SK-MEL-5 (cell line): ENCODE data around the gene POU4F3. TPM values are rescaled to one million over a fixed set of nuclear protein-coding genes. Genes with fewer than 3 reads are reported as not detected.
A peak's percentile ranks its signal among the peaks of the same experiment; 100 is the strongest.

Experiments used
- DNase-seq: peaks from one replicate; pipeline ENCODE4 v3.0.0-alpha.2; 2016; ENCODE audit warnings: low read depth, low spot score
- in situ Hi-C: cut with HindIII; loops from 2 replicates; pipeline ENCODE4 v1.10.0; 2016; ENCODE audit warnings: low sequenced_read_pairs, high pct_unique_total_duplicates, low pct_unique_long_range_greater_than_20kb
- total RNA-seq: library from RNA; depleted of rRNA; stranded (reverse); fragments of >200 nt; shearing (Covaris generic); gene quantifications from 2 replicates; pipeline ENCODE4 v1.2.3, GENCODE V29; 2014

POU4F3 gene
- total RNA-seq, 1 experiment from 2014 or later: not detected

DNA sequence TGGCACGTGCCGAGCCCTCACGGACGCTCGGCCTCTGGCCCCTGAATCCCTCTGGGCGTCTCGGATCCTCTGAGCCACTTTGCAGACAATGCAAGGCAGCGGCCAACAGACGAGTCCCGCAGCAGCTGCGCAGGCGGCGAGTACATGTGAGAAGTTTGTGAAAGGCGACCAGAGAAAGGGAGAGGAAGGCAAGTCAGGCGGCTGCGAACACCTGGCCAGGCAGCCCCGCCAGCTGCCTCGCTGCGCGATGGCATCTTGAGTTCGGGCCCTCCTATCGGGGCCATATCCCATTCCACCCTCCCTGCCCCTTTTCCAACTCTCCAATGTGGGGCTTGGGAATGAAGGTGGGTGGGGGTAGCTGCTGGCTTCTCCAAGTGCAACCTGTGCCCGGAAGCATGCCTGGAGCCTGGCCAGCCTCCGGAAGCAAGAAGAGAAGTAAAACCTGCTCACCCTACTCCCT lies 4.5 kb upstream of the POU4F3 start:
- in situ Hi-C loops: no loop called here
- no peak for DNase-seq

DNA sequence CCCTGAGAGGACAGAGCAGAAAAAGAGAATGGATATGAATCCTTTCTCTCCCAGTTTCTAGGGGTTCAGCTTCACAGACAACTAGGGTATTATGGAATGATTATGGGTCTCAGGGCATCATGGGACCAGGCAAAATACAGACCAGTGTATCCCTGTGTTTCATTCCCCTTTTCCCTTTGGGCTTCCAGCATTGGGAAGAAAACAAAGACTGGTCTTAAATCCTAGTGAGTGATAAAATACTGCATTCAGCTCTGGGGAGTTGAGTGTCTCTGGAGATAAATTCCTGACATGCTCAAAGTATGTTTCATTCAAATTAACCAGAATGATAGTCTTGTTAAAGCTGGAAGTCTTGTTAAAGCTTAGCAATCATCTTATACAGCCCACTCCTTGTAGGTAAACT lies 2.4 kb upstream of the POU4F3 start:
- DNase-seq: peak; percentile 40
- in situ Hi-C loops: no loop called here

DNA sequence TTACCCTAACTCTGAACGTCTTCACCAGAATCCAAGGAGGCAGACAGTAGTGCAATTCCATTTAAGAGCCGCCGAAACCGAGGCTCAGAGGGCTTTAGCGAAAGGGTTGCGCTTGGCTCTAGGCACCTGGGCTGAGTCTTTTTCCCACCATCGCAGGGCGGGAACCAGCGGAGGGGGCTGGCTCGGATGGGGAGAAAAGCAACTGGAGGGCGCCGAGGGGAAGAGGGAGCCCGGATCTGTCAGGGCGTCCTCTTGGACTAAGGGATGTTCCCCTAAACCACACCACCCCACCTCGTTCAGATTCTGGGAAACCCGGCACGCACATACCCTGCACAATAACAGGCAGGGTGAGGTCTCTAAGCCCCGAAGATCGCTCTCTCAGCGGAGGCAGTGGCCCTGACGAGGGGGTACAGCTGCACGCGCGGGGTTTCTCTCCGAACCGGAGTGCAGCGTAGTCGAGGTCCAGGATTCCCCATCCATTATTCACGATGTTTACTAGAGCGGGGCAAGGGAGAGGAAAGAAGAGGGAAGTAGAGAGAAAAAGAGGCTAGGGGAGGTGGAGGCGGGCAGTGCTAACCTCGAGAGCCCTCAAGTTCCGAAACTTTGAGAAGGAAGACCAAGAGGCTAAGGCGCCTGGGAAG lies 1.3 kb upstream of the POU4F3 start:
- in situ Hi-C loops: no loop called here

DNA sequence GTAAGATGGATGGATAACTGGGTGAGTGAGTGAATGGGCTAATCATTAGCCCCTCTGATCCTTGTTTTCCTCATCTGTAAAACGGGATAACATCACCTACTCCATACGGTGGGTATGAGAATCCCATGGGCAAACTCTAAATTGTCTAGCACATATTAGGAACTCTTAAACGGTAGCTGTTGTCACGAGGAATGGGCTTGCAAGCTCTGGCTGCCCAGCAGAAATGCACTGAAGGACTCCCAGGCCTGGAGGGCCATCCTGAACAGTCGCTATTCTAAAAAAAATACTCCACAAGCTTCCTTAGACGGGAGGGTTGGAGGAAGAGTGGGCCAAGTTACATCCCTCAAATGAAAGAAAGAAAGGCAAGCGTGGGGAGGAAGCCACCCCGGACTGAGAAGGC lies 711 bp upstream of the POU4F3 start:
- in situ Hi-C loops: no loop called here
- no peak for DNase-seq

More for the DNA sequence above, 1.3 kb upstream of the POU4F3 start:
- DNase-seq: no peak

DNA sequence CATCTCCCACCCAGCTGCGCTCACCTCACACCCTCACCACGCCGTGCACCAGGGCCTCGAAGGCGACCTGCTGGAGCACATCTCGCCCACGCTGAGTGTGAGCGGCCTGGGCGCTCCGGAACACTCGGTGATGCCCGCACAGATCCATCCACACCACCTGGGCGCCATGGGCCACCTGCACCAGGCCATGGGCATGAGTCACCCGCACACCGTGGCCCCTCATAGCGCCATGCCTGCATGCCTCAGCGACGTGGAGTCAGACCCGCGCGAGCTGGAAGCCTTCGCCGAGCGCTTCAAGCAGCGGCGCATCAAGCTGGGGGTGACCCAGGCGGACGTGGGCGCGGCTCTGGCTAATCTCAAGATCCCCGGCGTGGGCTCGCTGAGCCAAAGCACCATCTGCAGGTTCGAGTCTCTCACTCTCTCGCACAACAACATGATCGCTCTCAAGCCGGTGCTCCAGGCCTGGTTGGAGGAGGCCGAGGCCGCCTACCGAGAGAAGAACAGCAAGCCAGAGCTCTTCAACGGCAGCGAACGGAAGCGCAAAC lies 1.1 kb downstream of the POU4F3 start:
- no peak for DNase-seq
- in situ Hi-C loops: no loop called here

DNA sequence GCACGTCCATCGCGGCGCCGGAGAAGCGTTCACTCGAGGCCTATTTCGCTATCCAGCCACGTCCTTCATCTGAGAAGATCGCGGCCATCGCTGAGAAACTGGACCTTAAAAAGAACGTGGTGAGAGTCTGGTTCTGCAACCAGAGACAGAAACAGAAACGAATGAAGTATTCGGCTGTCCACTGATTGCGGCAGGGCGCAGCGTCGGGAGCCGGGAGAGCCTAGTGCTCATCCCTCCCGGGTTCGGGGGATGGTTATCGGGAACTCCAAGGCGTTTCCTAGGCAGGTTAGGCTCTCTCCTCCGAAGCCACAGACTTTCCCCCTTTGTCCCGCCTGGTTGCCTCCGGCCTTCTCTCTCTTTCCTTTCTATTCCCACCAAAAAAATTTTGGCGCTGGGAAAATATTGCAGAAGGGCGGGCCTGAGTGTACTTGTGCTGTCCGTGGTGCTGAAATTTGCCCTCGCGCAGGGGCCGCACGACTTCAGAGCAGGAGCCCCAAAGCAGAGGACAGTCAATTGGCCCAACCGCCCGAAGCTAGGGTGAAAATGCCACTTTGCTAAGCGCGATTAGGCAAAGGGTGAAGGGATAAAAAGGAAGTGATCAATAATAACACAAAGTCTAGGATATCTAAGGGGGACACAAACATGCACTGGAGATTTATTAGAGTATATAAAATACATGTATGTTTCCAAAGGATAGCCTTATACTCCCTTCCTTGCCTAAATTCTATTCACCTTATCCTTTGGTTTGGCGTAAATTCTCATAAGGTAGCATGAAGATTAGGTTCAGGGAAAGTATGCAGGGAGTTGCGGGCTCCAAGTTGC lies 1.8 kb downstream of the POU4F3 start:
- peak; percentile 43 for DNase-seq
- in situ Hi-C loops: no loop called here

DNA sequence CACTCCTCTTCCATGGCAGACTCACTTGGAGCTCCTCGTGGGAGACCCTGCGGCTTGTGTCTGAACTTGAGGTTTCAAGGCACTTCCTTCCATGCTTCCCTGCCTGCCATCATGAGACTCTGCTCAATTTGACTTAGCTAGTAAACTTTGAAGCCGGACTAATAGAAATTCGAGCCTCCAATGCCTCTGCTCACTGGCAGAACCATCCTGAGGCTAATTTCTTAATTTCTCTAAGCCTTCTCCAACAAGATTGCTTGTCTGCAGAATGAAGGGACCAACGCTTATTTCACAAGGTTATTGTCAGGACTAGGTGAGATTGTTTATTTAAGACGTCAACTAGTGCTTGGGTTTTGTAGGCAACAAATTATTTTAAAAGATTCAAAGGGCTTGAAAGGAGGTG lies 3.2 kb downstream of the POU4F3 start:
- in situ Hi-C loops: no loop called here
- DNase-seq: no peak

DNA sequence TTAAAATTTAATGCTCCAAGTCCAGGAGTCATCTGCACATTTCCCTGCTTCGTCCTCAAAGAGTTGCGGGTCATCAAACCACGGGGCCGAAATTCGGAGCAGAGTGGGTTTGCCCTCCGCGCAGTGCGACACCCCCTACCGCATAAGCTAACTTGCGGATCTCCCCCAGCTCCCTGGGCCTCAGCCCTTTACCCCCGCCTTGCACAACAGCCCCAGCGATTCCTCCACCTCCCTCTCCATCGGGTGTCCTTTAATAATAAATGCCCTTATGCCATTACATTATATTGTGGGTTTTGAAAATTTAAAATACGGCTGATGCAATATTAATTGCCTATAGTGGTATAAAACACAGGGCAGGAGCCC lies 3.9 kb downstream of the POU4F3 start:
- in situ Hi-C loops: no loop called here
- no peak for DNase-seq

DNA sequence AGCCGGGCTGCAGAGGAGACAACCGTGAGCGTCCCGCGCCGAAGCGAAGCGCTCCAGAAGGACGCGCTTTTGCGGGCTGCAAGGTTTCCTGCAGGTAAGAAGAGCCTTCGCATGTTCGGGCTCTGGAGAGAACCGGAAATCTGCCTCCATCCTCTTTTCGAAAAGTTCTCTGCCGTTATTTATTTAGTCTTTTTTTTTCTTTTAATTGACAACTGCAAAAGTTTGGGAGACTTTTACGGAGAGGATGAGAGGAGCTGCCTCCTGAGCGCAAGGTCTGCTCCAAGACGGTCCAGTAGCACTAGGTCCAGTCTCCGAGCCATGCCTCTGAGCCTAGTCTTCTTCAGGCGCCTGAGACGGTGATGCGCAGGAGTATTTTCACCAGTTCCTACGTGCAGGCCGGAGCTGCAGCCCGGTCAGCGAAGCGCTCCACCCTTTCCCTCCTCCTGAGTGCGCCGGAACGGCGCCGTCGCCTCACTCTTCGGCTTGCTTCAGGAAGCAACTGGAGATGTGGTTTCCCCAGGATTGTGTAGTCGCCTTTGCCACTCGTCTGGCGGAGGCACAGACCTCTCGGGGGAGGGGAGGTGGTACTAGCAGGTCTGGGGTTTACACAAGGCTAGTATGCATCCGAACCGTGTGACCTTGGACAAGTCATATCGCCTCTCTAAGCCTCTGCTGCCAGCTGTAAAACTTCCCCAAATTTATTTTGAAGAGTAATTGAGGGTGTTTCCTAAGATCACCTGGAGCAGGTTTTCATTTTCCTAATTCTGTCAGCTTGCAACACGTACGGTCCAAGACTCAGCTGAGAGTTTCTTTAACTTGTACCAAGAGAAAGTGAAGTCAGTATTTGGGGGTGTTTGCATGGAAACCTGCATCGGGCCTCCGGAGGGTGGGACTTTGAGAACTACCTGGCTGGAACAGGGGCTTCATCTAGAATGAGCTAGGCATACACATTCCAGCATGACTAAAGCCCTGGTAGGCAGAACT lies 4.5 kb downstream of the POU4F3 start:
- DNase-seq: no peak
- in situ Hi-C loops: no loop called here

DNA sequence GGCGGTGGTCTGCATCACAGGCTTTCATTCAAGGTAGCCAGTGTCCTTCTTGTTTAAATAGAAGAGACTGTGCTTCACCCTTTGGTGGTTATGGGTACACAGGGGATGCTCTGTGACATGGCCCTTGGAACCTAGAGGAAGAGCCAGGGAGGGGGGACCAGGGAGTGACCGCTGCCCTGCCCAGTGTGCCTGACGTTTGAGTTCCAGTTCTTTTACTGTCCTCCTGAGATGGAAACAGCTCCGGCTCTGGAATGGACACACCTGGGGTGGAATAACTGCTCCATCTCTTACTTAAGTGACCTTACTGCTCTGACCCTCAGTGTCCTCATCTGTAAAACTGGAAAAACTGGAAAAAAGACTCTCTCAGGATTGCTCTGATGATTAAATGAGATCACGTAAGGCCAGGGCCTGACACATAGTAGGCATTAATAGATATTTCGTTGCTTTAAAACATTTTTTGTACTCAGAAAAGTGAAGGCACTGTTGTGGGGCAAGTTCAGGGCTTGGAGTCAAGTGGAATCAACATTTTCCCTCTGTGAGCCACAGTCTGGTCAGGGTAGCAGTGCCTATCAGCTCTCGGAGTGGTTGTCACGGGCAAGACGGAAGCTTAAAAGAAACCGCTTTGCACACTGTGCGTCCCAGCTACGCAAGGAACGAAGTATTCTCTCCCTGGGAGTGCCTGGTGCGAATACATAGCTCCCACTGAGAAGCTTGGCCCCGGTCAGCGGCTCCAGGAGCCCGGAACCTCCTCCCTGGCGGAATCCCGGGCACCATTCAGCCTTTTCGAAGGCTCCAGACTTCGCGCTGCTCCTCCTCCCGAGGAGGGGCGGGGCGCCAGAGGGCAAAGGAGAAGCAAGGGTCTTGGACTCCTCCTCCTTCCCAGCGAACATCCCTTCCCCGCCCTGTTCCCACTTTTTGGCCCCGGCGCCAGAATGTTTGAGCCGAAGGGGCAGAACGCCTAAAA lies 5.8 kb downstream of the POU4F3 start:
- in situ Hi-C loops: no loop called here
- DNase-seq: no peak

DNA sequence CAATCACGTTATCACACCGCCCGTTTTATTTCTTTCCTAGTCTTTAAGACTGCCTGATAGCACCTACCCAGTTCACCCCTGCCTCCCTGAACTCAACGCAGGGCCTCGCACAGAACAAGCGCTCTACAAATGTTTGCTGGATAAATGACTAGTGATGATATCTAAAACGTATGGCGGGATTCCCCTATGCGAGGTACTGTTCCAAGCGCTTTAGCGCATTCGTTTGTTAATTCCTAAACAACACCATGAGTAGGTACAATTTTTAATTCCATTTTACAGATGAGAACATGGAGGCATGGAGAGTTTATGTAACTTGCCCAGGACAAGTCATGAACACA lies 6.6 kb downstream of the POU4F3 start:
- in situ Hi-C loops: no loop called here
- no peak for DNase-seq

DNA sequence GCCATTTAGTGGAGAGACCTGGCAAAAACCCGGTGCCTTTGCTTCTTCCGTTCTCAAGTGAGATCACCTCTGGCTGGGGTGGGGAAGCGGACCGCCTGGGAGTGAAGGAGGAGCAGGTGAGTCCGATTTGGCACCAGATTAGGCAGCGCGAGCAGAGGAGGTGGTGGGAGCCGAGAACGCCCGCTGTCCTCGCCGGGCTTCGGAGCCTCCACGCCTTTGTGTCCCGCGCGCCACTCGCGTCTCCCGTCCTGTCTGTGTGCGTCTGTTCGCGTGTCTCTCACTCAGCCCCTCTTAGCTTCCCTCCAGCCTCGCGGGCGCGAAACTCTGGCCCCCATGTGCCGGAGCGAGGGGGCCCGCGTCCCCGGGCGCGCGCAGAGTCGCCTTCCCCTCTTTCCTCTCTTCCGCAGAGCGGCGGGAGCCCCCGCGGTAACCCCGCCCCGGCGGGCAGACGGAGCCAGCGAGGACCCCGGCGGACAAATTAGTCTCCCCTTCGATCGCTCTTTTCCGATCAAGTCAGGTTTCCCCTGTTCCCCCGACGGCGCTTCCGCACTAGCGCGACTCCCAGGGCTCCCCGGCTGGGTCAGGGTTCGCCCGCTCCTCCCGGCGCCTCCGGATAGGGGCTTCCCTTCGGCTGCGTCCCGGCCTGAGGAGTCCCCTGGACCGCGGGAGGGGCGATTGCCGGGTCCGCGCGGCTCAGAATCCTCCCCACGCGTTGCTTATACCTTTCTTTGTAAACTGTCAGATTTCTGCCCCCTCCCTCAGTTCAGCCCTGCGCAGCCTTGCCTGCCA lies 7.1 kb downstream of the POU4F3 start:
- in situ Hi-C loops: no loop called here
- no peak for DNase-seq

DNA sequence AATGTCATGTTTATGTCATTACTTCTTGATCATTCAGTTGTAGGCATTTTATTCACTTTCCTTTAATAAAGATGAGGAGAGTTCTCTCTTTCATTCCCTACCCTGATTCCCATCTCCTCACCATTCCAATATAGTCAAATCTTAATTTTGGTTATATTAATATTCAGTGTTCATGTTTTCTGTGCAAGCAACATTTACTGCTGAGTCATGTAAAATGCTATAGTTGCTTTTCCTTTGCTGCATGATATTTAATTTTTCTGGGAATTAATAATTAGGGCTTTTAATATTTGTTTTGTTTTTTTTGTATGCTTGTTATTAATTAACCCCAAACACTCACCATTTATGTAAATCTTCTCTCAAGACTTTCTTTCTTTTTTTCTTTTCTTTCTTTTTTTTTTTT lies 18.5 kb downstream of the POU4F3 start:
- in situ Hi-C loops: no loop called here
- DNase-seq: no peak

DNA sequence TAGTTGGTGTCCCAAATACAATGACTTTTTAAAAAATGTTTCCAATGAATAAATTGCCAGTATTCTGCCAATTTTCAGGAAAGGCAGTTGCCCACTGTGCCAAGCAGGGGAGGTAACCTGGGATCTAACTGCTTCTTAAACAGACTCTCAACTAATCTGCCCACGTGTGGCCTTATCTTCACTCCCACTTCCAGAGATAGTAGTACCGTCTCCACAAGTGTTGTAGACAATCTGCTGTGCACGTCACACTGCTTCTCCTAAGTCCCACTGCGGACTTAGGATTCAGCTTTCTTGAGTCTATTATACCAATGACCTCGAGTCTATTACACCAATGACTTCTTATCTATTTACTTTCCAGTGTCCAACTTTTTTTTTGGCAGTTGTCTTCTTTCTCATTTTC lies 21.2 kb downstream of the POU4F3 start:
- in situ Hi-C loops: no loop called here
- DNase-seq: no peak

DNA sequence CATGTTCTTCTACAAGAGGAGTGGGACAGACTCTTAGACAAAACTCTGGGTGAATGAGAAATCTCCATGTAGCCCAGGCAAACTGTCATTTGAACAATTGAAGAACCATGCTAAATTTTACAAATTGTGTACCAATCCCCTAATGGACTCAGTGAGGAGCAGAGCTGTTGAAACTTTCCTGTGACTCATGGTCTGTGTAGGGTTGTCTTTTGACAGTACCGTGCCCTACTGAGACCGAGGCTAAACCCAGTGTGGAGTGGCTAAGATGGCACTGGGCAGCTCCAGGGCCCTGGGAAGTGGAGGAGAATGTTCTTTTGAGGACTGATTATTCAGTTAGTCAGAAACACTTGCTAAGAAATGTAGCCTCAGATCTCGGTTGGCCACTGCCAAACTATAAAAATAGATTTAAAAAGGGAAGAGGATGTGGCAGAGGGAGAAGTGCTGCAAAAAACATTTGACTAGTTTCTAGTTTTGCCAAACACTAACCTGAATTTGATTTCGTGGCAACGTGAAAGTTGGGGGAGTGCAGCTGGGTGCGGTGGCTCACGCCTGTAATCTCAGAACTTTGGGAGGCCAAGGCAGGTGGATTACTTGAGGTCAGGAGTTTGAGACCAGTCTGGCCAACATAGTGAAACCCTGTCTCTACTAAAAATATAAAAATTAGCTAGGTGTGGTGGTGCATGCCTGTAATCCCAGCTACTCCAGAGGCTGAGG lies 24.7 kb downstream of the POU4F3 start:
- in situ Hi-C loops: no loop called here
- no peak for DNase-seq

DNA sequence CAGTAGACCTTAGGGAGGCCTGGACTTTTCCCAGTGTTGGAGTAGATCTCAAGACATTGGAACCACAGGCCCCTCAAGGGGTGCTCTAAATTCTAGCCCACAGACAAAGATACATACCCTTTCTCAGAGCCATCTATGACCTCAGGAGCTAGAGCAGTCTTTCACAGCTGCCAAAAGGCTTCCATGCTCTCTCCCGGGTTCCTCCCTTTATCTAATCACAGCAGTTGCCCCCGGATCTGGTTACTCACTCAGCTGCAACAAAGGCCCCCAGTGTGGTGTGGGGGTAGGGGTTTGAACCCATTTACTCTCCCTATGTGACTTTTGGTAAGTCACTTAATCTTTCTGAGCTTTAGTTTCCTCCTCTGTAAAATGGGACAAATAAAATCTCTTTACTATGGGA lies 27.0 kb downstream of the POU4F3 start:
- no peak for DNase-seq
- in situ Hi-C loops: no loop called here
